Measurements from ENCODE around the gene CCDC85C. TPM values are rescaled to one million over a fixed set of nuclear protein-coding genes. Genes with fewer than 3 reads are reported as not detected.

CCDC85C gene
- total RNA-seq, 2 donors from 2014 or later, result 35.1 to 47.2 TPM

GRCh38 chr14:99636487-99636886 is 32.5 kb upstream of the CCDC85C start:
- intact Hi-C loops (cut with DNase I), result no loop called here
- Histone ChIP-seq H3K36me3 (no peaks in the 10 kb centered on the region), H3K9me3 (no peaks in the 10 kb centered on the region), H3K27me3 (replicated peaks; ENCODE audit: insufficient read depth) (no peaks in the 10 kb centered on the region), H3K4me3 (no peak overlapping the region), H3K27ac (no peak overlapping the region), H3K4me1 (replicated peaks) (no peaks in the 10 kb centered on the region)
- WGBS, result 80% methylated on average over 5 of the region's 5 CpGs
- no peak for DNase-seq (ENCODE audit: low spot score)
- TF ChIP-seq POLR2A (IDR thresholded peaks at IDR 0.05) (no peak), POLR2AphosphoS5 (IDR thresholded peaks at IDR 0.05) (no peak)
- TF ChIP-seq, protein P1, sequence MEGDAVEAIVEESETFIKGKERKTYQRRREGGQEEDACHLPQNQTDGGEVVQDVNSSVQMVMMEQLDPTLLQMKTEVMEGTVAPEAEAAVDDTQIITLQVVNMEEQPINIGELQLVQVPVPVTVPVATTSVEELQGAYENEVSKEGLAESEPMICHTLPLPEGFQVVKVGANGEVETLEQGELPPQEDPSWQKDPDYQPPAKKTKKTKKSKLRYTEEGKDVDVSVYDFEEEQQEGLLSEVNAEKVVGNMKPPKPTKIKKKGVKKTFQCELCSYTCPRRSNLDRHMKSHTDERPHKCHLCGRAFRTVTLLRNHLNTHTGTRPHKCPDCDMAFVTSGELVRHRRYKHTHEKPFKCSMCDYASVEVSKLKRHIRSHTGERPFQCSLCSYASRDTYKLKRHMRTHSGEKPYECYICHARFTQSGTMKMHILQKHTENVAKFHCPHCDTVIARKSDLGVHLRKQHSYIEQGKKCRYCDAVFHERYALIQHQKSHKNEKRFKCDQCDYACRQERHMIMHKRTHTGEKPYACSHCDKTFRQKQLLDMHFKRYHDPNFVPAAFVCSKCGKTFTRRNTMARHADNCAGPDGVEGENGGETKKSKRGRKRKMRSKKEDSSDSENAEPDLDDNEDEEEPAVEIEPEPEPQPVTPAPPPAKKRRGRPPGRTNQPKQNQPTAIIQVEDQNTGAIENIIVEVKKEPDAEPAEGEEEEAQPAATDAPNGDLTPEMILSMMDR (IDR thresholded peaks at IDR 0.05), result no peak

DNA sequence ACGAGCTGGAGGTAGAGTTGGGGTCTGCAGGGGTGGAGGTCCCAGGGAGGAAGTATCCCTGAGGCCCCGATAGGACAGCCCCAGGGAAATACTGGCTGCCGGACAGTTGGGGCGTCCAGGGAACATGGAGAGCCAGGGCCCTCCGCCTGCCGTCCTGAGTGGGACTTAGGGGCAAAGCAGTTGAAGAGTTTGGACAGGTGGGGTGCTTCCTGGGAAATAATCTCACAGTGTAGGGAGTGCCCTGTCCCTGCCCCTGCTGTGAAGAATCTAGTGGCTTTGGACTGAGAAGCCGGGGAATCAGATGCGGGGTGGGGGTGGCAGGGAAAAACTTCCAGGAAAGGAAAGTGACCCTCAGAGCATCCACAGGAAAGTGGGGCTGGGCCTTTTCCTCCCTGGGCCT is 31.1 kb upstream of the CCDC85C start:
- Histone ChIP-seq H3K36me3 (no peaks in the 10 kb centered on the region), H3K4me3 (no peak overlapping the region), H3K4me1 (replicated peaks) (no peaks in the 10 kb centered on the region), H3K27ac (no peak overlapping the region), H3K27me3 (replicated peaks; ENCODE audit: insufficient read depth) (no peaks in the 10 kb centered on the region), H3K9me3 (no peaks in the 10 kb centered on the region)
- WGBS, result 83% methylated on average over 8 of the region's 8 CpGs
- TF ChIP-seq POLR2A (IDR thresholded peaks at IDR 0.05) (no peak), POLR2AphosphoS5 (IDR thresholded peaks at IDR 0.05) (no peak)
- TF ChIP-seq, protein P1 (IDR thresholded peaks at IDR 0.05), result no peak
- no peak for DNase-seq (ENCODE audit: low spot score)
- intact Hi-C loops (cut with DNase I), result no loop called here

GRCh38 chr14:99634443-99634842 is 30.4 kb upstream of the CCDC85C start:
- no peak for DNase-seq (ENCODE audit: low spot score)
- TF ChIP-seq, protein P1 (IDR thresholded peaks at IDR 0.05), result no peak
- TF ChIP-seq POLR2AphosphoS5 (IDR thresholded peaks at IDR 0.05) (no peak), POLR2A (IDR thresholded peaks at IDR 0.05) (no peak)
- H3K27me3 ChIP-seq (replicated peaks; ENCODE audit: insufficient read depth), result no peaks in the 10 kb centered on the region
- H3K4me1 ChIP-seq (replicated peaks), result no peaks in the 10 kb centered on the region
- H3K4me3 ChIP-seq, result no peak overlapping the region
- H3K27ac ChIP-seq, result no peak overlapping the region
- H3K36me3 ChIP-seq, result no peaks in the 10 kb centered on the region
- H3K9me3 ChIP-seq, result no peaks in the 10 kb centered on the region
- 85% methylated on average over 10 of the region's 10 CpGs for WGBS
- intact Hi-C loops (cut with DNase I), result no loop called here

DNA sequence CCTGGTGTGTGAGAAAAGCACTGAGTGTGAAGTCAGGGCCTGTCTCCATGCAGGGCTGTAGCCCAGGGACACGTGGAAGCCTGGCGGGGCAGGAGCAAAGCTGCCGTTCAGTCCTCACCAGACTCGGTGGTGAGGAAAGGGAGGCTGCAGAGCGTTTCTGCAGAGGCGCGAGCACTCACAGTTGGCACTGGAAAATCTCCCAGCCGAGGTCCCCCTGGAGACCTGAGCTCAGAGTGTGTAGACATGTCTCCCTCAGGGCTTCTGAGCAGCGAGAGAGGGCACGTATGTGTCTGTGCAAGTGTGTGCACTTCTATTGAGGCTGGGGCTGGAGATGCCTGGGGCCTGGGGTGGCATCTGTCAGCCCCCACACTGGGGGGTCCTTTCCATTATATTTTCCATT is 29.9 kb upstream of the CCDC85C start:
- no peaks in the 10 kb centered on the region for H3K27me3 ChIP-seq (replicated peaks; ENCODE audit: insufficient read depth)
- no peak overlapping the region for H3K27ac ChIP-seq
- TF ChIP-seq POLR2A (IDR thresholded peaks at IDR 0.05), result no peak
- TF ChIP-seq, protein P1 (IDR thresholded peaks at IDR 0.05), result no peak
- no peak for TF ChIP-seq POLR2AphosphoS5 (IDR thresholded peaks at IDR 0.05)
- H3K4me1 ChIP-seq (replicated peaks), result no peaks in the 10 kb centered on the region
- H3K9me3 ChIP-seq, result no peaks in the 10 kb centered on the region
- intact Hi-C loops (cut with DNase I), result no loop called here
- no peaks in the 10 kb centered on the region for H3K36me3 ChIP-seq
- 82% methylated on average over 10 of the region's 10 CpGs for WGBS
- no peak for DNase-seq (ENCODE audit: low spot score)
- no peak overlapping the region for H3K4me3 ChIP-seq

DNA sequence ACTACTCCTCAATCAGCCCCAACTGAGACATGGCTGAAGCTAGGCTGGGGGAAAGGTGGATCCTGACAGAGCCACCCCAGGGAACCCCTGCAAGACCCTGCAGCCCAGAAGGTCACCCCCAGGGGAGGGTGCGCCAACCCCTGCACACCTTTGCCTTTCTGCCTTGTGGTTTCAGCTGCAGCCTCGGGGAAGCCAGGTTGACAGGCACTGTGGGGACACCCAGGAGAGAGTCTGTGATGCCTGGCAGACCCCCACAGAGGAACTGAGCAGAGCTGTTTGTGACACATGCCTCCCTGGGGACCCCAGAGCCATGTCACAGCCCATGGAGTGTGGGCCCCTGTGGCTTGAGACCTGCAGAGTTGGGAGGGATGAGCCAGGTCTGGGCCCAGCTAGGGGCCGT is 29.1 kb upstream of the CCDC85C start:
- no peak overlapping the region for H3K4me3 ChIP-seq
- intact Hi-C loops (cut with DNase I), result no loop called here
- no peaks in the 10 kb centered on the region for H3K9me3 ChIP-seq
- no peaks in the 10 kb centered on the region for H3K27me3 ChIP-seq (replicated peaks; ENCODE audit: insufficient read depth)
- H3K27ac ChIP-seq, result no peak overlapping the region
- no peaks in the 10 kb centered on the region for H3K4me1 ChIP-seq (replicated peaks)
- 89% methylated on average over 3 of the region's 3 CpGs for WGBS
- H3K36me3 ChIP-seq, result no peaks in the 10 kb centered on the region
- no peak for DNase-seq (ENCODE audit: low spot score)
- TF ChIP-seq, protein P1 (IDR thresholded peaks at IDR 0.05), result no peak
- TF ChIP-seq POLR2AphosphoS5 (IDR thresholded peaks at IDR 0.05) (no peak), POLR2A (IDR thresholded peaks at IDR 0.05) (no peak)

Measured in prostate gland (tissue), 2 donors.